ENCODE results near the gene ZNF8.
"Not testable (repeated sequence)": the region's sequence is repeated elsewhere in the genome, so short reads cannot be mapped to it uniquely, and the experiment has no call there.

The ZNF8 gene

DNA sequence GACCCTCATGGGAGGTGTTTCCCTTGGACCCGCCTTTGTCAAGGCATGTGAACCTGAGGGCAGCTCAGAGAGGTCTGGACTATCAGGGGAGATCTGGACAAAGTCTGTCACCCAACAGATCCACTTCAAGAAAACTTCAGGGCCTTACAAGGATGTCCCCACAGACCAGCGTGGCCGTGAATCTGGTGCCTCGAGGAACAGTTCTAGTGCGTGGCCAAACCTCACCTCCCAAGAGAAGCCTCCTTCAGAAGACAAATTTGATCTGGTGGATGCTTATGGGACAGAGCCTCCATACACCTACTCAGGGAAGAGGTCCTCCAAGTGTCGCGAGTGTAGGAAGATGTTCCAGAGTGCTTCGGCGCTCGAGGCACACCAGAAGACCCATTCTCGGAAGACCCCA, 59.6 kb downstream of the ZNF8 start:
- DNase-seq: no peak

- DNase-seq: no peak
Observed at GRCh38 chr19:58338825-58339558, 60.2 kb downstream of the ZNF8 start.

- no peak for DNase-seq
Observed at GRCh38 chr19:58345558-58345957, 66.8 kb downstream of the ZNF8 start.

- DNase-seq: peak; percentile 54 to 75 (median 68)
Observed at GRCh38 chr19:58346961-58347929, 68.5 kb downstream of the ZNF8 start.

DNA sequence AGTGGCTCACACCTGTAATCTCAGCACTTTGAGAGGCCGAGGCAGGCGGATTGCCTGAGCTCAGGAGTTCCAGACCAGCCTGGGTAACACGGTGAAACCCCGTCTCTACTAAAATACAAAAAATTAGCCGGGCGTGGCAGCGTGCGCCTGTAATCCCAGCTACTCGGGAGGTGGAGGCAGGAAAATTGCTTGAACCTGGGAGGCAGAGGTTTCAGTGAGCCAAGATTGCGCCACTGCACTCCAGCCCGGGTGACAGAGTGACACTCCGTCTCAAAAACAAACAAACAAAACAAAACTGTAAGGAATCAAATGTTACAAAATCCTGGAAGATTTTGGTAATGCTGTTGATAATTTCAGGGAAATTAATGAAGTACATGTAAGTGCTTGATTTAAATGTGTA, 69.3 kb downstream of the ZNF8 start:
- not testable (repeated sequence) for DNase-seq

DNA sequence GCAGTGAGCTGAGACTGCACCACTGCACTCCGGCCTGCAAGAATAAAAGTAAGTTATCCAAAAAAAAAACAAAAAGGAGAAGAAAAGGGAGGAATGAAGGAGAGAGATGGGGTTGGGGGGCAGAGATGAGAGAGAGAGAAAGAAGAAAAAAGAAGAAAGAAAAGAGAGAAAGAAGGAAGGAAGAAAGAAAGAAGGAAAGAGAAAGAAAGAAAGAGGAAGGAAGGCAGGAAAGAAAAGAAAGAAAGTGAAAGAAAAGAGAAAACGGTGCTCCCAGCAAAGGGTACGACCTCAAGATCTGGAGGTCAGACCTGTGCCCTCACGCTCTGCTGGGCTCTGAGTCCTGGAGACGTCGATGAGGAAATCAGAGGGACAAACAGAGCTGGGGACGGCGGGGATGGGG, 70.8 kb downstream of the ZNF8 start:
- DNase-seq: no peak

DNA sequence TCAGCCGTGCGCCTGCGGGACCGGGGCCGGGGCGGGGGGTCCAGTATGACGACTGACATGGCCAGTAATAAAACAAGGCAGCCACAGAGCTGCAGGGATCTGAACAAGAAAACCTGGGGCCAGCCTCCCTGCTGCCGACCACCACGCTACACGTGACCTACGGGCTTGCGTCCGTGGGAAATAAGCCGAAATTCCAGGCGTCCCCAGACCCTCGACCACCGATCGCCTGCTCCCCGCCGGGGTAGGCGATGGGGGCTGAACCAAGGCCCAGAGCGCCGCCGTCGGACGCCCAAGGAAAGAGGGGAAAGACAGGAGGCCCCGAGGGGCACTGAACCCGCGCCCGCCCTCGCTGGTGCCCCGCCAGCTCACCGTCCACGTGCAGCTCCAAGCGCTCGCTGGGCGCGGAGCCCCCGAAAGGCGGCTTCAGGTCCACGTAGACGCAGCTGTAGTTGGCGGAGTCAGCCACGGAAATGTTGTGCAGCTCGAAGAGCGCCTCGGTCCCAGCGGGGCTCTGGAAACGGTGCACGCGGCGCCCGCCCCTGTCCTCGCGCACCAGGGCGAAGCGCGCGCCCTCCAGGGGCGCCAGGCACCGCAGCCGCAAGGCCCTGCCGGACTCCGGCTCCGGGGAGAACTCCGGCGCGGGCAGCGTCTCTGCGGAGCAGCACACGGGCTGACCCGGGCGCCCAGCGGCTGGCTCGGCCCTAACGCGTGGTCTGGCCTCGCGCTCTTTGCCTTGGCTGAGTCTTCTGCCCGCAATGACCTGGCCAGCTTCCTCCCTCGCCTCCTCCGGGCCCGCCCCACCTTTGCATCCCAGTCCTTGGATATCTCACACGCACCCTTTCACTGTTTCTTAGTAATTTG, 71.5 kb downstream of the ZNF8 start:
- DNase-seq: no peak

GRCh38 chr19:58350871-58351557, 72.3 kb downstream of the ZNF8 start:
- DNase-seq: no peak

DNA sequence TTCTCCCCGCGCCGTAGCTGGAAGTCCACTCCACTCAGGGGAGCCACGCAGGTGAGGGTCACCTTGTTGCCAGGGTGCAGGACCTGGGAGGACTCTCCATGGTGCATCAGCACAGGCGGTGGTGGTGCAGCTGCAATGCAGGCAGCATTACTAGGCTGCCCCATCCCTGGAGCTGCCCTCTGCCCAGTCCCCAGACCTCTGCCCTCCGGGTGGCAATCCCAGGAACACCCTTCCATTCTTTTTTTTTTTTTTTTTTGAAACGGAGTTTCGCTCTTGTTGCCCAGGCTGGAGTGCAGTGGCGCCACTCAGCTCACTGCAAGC, 72.8 kb downstream of the ZNF8 start:
- DNase-seq: no peak

DNA sequence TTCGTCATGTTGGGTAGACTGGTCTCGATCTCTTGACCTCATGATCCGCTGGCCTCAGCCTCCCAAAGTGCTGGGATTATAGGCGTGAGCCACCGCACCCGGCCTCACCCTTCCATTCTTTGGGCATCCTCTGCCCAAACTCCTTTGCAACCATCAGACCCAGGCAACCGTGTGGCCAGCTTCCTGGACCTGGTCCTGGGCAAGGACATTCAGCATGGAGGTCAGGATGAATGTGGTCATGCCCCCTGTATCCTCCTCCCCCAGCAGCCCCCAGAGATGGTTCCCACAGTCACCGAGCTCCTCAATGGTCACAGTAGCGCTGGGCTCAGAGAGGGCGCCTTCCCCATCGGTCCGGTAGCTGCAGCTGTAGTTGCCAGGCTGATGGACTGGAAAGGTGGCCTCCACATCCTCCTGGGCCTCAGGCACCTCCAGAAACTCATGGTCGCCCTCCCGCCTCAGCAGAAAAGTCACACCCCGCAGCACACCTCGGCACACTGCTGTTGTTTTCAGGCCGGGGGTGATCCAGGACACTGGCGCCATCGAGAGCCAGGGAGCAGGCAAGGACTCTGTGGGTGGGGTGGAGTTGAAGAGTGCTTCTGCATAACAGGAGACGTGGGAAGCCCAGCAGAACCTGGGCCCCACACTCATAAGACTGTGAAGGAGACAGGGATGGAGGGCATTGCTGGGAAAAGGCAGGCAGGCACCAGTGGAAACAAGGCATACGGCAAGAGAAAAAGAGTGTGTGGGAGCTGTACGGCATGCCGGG, 73.4 kb downstream of the ZNF8 start:
- no peak for DNase-seq
